NCI-H2107 treated with DMSO at 0.1 percent for 48 hours (cell line): ENCODE results near the gene SLC25A40.
"Not testable (repeated sequence)": the region's sequence is repeated elsewhere in the genome, so short reads cannot be mapped to it uniquely, and the experiment has no call there.

Source experiments
- DNase-seq: peaks from one replicate; lab custom pipeline; 2025; ENCODE audit not compliant: unreplicated experiment; lab: John Stamatoyannopoulos, UW

Gene SLC25A40, protein sequence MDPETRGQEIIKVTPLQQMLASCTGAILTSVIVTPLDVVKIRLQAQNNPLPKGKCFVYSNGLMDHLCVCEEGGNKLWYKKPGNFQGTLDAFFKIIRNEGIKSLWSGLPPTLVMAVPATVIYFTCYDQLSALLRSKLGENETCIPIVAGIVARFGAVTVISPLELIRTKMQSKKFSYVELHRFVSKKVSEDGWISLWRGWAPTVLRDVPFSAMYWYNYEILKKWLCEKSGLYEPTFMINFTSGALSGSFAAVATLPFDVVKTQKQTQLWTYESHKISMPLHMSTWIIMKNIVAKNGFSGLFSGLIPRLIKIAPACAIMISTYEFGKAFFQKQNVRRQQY

DNA sequence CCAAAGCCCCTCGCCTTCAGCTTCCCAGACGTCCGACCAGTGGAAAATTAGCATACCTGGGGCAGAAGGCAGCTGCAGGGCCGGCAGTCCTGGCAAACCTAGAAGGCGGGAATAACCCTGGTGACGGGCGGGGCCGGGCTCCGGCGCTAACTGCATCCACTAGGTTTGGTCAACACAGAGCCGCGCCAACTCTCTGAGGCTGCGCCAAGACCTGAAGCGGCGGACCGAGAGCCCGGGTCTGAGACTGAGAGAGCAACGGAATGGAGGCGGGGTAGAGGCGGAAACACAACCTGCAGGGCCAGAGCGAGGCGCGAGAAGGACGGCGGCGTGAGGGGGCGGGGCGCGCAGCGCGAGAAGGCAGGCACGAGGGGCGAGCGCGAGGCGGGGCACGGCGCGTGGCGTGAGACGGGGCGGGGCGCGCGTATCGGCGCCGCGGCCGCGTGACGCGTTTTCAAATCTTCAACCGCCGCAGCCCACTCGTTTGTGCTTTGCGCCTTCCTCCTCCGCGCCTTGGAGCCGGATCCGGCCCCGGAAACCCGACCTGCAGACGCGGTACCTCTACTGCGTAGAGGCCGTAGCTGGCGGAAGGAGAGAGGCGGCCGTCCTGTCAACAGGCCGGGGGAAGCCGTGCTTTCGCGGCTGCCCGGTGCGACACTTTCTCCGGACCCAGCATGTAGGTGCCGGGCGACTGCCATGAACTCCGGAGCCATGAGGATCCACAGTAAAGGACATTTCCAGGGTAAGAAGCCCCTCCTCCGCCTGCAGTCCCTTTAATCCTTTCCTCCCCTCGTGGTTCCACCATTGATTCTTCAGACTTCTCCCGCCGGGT is at the start of gene SLC25A40, which contains the start of gene DBF4:
TSS of gene SLC25A40 (minus strand) at position 321 of the 829 bp plus-strand sequence. CDS start 17,633 bp downstream, outside the sequence.
TSS of gene DBF4 (plus strand) at position 454 of the 829 bp plus-strand sequence. CDS start at position 694, 240 bp downstream.
- DNase-seq, result peak; percentile 93

DNA sequence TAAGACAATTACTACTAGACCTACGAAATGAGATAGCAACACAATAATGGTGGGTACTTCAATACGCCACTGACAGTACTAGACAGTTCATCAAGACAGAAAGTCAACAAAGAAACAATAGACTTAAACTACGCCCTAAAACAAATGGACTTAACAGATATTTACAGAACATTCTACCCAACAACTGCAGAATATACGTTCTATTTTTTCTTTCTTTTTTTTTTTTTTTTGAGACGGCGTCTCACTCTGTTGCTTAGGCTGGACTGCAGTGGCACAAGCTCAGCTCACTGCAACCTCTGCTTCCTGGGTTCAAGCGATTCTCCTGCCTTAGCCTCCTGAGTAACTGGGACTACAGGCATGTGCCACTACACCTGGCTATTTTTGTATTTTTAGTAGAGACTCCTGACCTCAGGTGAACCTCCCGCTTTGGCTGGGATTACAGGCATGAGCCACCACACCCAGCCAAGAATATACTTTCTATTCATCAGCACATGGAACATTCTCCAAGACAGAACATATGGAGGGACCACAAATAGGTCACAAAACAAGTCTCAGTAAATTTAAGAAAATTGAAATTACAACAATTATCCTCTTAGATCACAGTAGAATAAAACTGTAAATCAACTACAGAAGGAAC is 46.7 kb upstream of the SLC25A40 start:
- not testable (repeated sequence) for DNase-seq

DNA sequence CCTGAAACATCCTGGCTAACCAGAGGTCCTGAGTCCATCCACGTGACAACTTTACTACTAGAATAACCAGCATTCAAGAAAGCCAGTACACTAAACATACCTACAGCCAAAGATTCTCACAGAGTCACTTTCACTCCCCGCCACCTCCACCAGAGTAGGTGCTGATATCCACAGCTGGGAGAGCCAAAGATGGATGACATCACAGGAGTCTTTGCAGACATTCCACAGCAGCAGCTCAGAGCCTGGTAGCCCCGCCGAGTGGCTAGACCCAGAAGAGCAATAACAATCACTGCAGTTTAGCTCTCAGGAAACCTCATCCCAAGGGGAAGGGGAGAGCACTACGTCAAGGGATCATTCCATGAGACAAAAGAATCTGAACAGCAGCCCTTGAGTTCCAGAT is 44.4 kb upstream of the SLC25A40 start:
- no peak for DNase-seq

DNA sequence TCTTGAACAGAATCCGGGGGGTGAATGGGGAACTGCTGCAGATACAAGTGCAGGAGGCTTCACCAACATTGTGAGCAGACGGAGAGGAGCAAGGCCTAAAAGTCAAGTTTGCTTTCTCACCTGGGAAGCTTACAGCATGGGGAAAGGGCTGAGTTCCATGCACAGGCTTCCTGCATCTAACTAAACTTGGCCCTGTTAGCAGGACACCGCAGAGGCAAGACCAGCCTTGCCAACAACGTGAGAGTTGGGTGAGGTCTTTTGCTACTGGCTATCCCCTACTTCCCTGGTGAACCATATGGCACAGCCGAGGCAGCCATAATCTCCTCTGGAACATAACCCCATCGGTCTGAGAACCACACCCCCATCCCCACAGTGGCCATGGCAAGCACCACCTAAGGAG is 43.7 kb upstream of the SLC25A40 start:
- no peak for DNase-seq

DNA sequence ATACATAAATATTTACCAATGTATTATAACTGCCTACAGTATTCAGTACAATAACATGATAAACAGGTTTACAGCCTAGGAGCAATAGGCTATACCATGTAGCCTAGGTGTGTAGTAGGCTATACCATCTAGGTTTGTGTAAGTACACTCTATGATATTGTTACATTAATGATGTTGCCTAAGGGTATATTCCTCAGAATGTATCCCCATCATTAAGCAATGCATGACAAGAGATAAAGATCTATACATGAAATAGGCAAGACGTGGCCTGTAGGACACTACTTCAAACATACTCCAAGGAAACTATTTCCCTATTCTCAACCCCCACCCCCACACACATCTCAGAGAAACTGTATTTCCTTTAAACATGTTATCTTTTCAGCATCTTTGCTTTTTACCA is 42.6 kb upstream of the SLC25A40 start:
- no peak for DNase-seq

DNA sequence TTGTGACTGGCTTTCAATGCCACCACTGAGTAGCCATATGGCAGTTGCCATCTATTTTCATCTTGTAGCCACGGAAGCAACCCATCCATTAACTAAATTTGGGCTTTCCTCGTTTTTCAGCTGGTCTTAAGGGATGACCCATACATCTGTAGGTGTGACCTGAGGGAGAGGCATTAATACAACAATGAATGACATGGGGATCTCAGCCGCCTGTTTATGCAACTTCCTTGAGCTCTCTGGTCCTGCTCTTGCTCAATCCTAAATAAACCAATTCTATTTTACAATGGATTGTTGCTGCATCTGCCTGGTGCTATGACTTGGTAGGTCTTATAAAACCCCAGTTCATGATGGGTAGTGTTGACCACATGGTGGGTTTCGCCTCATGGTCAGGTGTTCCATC is 36.0 kb upstream of the SLC25A40 start:
- no peak for DNase-seq

DNA sequence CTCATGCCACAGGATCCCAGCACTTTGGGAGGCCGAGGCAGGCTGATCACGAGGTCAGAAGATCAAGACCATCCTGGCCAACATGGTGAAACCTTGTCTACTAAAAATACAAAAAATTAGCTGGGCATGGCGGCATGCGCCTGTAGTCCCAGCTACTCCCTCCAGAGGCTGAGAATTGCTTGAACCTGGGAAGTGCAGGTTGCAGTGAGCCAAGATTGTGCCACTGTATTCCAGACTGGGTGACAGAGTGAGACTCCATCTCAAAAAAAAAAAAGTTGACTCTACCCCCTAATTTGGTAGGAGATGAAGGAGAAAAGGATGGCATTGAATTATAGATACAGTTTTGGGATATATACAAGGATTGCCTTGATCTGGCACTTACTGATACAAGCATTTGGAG is 32.7 kb upstream of the SLC25A40 start:
- not testable (repeated sequence) for DNase-seq

DNA sequence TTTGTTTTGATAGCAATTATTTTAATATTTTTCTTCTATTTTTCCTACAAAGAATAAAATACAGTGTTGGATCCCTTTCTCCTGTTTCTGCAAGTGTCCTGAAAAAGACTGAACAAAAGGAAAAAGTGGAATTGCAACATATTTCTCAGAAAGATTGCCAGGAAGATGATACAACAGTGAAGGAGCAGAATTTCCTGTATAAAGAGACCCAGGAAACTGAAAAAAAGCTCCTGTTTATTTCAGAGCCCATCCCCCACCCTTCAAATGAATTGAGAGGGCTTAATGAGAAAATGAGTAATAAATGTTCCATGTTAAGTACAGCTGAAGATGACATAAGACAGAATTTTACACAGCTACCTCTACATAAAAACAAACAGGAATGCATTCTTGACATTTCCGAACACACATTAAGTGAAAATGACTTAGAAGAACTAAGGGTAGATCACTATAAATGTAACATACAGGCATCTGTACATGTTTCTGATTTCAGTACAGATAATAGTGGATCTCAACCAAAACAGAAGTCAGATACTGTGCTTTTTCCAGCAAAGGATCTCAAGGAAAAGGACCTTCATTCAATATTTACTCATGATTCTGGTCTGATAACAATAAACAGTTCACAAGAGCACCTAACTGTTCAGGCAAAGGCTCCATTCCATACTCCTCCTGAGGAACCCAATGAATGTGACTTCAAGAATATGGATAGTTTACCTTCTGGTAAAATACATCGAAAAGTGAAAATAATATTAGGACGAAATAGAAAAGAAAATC is 31.2 kb upstream of the SLC25A40 start:
- DNase-seq, result not testable (repeated sequence)

DNA sequence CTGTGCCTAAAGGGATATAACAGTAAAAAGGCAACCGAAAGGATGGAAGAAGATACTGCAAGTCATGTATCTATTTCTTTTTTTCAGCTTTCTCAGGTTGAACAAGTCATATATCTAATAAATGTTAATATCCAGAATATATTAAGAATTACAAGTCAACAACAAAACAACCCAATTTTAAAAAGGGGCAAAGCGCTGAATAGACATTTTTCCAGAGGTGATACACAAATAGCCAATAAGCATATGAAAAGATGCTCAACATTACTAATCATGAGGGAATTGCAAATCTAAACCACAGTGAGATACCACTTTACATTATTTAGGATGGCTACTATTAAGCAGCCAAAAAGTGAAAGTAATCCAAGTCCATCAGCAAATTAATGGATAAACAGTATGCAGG is 23.1 kb upstream of the SLC25A40 start:
- no peak for DNase-seq

DNA sequence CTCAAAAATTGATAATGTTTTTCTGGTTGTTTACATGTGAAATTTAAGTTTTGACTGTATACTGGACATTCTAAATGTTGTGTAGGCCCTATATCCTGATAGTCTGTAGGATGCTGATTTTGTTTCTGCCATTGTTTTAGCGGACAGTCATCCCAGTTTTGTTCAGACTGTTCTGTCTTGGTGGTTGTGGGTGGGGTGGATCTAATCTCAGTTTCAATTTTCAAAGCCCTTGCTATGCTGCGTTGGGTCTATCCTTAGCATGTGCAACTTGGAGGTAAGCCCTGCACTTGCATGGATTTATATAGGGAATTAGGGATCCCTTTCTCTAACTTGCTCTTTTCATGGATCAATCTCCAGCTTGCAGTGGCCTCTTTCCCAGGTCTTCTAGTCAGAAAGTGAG is 19.2 kb upstream of the SLC25A40 start:
- no peak for DNase-seq

DNA sequence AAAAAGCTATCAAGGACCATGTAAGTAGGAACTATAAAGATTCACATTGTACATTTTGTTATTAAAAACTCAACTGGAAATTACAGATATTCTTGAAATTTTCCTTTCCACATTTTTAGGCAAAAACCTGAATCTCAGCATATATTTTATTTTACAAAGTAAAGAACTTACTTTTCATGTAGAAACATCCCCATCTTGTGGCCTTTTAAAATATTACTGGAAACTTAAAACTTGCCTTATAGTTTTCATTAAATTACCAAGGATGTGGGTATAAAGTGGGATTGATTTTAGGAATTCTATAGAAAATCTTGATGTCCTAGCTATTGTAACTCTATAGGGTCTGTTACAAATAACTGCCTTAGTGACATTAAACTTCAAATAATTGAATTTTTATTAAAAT is 10.7 kb upstream of the SLC25A40 start:
- no peak for DNase-seq

DNA sequence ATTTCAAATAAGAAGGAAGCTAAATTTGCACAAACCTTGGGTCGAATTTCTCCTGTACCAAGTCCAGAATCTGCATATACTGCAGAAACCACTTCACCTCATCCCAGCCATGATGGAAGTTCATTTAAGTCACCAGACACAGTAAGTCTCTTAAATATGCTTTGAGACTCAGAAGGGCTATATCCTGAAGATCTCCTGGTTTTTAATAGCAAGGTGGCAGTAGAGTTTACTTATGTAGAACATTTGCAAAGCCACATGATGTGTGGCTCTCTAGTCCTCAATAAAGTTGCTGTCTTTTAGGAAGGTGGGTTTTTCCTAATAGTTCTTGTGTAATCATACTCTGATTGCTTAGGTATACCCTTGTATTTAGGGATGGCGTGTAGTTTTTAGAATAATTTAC is 8.9 kb upstream of the SLC25A40 start:
- DNase-seq, result no peak

DNA sequence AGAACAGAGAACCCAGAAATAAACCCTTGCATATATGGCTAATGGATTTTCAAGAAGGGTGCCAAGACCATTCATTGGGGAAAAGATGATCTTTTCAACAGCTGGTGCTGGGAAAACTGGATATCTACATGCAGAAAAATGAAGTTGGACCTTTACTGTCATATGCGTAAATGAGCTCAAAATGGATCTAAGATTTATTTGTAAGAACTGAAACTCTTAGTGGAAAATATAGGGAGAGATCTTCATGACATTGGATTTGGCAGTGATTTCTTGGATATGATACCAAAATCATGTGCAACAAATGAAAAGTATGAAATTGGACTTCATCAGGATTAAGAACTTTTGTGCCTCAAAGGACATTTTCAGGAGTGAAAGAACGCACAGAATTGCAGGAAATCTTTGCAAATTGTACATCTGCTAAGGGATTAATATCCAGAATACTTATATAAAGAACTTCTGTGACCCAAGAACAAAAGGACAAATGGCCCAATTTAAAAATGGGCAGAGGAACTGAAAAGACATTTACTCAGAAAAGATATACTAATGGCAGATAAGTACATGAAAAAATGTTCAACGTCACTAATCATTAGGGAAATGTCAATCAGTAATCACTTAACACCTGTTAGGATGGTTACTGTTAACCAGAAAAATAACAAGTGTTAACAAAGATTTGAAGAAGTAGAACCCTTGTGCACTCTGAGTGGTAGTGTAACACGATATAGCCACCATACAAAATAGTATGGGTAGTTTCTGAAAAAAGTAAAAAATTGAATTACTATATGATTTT is 6.2 kb upstream of the SLC25A40 start:
- DNase-seq, result no peak

DNA sequence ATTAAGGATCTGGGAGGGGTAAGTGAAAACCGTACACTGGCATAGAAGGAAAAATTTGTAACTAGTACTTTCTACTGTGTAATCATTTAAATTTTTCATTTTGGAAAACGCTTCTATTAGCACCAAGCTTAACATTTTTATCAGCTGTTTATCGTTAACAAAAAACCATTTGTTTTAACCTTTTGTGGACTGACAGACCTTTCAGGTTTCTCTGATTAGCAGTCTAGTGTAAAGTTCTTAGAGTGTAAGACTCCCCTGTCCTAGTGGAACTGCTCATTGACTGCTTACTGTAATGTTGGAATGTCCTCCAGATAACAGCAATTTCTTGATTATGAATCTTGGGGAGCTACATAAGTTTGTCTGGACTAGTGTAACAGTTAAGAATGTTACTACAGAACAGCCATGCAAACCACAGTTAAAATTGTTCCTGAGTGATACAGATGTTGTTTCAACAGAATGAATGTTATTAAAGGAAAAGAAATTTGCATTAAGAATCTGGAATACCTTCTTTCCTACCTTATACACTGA is 2.1 kb upstream of the SLC25A40 start:
- DNase-seq, result no peak

DNA sequence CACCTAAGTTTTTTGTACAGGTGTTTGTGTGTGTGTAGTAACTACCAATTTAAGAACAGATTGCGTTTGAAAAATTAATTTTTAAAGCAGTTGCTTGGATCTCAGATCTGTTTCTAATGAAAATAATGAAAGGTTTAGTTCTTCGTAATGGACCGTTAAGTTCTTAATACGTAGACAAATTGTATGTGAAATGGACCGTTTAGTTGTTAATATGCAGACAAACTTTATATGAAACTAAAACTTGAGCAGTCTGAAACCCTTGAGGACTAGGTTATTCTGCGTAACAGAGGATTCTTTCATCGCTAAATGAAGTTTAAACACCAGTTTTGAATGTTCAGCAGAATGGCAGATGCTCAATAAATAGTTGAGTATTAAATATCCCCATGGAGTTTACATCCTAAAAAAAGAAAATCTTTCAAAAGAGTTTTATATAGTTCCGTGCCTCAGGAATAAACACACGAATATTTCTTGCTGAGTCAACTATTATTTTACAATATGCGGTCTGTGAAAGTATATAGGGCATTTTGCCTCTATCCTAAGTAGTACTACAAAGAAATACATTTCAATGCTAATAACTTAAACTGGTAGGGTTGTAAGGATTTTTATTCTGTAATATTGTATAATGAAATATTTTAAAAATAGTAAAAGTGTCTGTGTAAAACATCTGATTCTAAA is 1.3 kb upstream of the SLC25A40 start:
- DNase-seq, result peak; percentile 7

DNA sequence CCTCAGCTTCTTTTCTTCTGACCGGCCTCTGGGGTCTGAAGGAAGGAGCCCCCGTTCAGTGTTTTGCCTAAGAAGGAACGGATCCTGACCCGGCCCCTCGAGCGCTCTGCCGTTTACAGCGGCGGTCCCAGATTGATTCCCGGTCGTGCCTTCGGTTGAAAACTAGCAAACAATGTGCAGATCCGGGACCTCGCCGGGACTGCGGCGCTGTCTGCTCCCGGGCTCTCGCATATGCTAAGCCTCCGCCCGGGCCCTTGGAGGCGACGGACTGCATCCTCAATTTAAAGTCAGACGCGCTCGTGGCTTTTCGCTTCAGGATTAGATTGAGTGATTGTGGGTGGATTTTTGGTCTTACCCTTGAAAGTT is 692 bp upstream of the SLC25A40 start:
- no peak for DNase-seq

DNA sequence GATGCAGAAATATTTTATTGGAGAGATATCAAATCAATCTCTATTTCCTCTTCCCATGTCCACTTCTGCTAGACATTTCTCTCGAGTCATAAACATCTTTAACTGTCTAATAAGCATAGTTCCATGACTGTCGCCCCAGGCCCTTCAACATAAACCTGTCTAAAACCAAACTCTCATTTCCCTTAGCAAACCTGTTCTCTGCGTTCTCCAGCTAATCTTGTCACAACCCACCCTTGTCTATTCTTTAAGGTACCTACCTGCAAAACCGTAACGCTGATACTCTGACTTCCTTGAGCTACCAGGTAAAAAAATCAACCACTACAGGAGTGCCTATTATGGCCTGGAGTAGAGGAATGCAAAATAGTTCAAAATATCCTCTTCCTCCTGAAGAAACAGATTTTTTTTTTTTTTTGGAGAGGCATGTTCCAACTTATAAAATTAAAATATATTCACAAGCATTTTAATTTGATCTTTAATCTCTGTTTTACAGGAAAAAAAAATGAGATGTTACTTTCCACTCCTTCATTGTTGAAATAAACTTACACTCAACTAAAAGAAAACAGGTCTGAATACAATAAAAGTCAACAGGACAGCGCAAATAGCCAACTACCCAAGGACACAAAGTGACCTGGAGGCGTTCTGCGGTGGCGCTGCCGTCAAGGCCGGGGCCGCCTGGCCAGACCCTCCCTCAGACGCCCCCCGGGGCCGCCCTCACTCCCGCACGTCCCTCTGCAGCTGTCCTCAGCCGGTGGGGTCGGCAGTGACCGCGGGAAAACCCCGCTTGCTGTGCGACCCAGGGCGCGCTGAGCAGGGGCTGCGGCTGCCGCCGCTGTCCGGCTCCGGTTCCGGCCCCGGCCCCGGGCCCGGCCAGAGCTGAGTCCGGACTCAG is 765 bp downstream of the SLC25A40 start:
- DNase-seq, result peak; percentile 23

DNA sequence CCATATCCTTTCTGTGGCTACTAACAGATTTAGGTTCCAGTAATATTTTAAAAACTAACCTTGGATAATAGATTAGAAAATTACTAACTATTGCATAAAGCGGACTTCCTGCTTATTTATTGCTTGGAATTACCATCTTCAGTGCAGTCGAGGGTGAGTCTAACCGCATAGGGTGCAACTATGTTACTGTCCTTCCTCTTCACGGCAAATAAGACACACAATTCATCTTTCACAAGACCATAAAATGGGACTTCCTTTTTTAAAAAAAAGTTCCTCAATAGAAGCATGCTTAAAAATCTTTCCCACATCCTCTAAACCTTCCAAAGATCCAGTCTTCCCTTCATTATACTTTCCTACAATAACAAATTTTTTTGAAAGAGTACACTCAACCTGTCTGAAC is 2.1 kb downstream of the SLC25A40 start:
- no peak for DNase-seq
